SIG-M5 treated with dmso at 0.1 percent for 504 hours (cell line): Measurements from ENCODE around the gene RALGPS1.

Experiments
- DNase-seq: peaks from one replicate; lab custom pipeline; 2025; ENCODE audit not compliant: unreplicated experiment; lab: John Stamatoyannopoulos, UW

Gene RALGPS1

DNA sequence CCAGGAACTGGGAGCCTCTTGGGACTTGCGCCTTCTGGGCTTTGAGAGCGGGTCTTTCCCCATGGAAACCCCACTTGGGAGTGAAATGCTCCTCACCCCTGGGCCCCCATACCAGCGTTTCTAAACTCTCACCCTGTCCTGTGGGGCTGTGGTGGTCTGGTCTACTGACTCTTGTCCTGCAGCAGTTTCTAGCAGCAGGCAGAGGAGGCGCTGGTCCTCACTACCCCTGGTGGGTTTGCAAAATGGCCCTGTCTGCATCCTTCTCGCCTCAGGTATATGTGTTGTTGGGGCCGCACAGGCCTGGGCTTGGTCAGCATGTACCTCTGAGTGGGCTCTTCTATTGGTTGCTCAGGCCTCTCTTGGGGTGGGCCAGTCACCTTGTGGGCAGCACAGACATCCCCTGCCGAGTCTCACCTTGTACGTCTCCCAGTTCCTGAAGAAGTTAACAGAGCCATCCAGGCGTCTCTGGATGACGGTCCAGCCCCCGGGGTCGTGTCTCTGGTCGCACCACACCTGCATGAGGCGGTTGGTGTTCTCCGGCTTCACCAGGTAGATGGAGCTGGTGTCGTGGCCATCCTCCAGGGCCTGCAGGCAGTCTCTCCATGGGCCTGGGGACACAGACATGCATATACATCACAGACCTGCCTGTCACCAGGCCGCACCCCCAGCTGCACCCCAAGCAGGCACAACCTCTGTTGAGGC is 178.9 kb downstream of the RALGPS1 start:
- DNase-seq: no peak

DNA sequence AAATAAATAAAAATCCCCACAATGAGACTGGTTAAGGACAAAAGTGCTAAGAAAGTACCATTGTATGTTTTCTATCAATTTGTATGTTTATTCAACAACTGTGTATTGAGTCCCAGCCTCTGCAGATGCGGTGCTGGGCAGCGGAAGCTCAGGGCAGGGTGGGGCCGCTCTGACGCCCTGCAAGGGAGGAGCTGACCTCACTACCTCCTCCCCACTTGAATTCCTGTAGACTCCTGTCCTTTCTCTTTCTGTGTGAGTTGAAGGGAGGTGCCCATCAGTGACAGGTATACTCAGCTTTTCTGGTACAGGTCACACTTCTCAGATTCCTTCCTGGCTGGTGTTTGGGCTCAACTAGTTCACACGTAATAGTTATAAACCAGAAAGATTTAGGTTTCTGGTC is 180.8 kb downstream of the RALGPS1 start:
- no peak for DNase-seq

DNA sequence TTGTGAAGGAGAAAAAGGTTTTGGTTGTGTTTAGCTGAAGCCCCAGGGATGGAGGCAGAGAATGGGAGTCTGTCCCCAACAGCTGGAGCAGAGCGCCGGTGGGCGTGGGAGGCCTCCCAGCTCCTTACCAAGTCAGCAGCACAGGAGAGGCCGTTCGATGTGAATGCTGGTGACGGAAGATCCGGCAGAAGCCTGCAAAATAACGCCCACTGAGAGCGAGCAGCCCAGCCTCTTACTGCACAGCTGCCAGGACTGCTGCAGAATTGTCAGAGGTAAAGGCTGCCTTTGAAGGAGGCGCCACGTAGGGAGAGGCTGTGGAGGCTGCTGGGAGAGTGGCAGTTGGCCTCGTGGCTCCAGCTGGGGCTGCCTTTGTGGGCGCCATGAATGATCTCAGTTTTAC is 181.6 kb downstream of the RALGPS1 start:
- no peak for DNase-seq

DNA sequence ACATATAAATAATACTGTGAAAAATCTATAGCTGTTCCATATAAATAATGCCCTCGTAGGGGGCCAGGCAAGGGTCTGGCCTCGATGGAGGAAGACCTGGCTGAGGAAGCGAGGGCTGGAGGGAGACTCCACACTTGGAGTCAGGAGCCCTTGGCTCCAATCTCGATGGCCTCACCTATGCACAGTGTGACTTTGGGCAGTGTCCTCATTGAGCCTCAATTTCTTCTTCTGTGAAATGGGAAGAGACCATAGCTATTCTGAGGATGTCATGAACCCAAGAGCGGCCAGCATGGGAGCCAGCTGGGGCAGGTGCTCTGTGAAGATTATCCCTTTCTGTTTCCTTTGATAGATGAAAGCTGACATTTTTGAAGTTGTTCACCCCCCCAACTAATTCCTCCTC is 183.1 kb downstream of the RALGPS1 start:
- DNase-seq: no peak

DNA sequence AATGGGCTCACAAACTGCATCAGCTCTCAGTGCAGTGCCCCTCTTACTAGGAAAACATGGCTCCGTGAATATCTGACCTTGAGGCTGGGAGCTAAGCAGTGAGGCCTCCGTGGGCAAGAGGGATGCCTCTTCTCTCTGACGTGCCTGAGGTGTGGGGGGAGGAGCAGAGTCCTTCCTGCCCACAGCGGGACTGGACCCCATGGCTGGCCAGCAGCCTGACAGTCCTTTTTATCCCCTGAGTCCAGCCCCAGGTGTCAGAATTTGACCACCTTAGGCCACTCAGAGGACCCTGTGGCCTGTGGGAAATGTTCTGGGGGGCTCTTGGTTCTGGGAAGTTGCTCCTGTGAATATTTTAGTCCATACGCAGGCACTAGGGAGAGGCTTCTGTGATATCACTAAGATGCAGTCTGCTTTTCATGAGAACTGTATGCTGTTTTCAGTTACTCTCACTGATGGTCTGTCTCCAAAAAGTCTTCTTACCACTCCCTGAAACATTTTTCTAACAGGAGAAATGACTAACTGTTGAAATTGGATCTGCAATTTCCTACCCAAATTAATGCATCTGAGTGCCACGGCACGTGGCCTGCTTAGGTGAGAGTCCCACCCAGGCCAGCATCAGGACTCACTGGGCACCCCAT is 184.5 kb downstream of the RALGPS1 start:
- DNase-seq: no peak

DNA sequence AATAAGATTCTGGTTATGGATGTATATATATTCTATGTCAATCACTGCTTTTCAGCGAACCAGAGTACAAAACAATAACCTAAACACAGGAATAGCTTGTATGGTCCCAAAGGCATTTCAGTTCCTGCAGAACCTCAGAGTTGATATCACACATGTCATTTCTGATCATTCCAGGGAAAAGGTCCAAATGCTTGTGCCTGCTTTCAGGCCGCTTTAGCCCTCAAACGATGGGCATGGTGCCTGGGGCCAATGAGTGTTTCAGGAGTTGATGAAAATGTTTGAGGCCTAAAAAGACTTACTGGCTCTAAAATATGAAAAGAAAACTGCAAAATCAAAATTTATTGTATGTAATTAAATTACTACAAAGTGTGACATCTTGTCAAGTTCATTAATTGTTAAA is 185.1 kb downstream of the RALGPS1 start:
- no peak for DNase-seq

DNA sequence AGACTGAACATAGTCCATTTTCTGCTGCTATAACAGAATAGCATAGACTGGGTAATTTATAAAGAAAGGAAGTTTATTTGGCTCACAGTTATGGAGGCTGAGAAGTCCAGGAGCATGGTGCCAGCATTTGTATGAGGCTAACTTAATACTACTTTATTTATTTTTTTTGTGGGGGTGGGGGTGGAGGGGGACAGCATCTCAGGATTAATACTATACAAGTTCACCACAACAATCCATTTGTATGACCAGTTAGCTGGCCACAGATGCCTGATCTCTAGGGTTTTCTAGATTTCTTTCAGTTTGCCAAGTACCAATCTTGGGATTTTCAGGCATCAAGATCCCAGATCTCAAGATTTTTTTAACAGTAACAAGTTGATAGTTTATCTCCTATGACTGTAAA is 187.6 kb downstream of the RALGPS1 start:
- DNase-seq: no peak

DNA sequence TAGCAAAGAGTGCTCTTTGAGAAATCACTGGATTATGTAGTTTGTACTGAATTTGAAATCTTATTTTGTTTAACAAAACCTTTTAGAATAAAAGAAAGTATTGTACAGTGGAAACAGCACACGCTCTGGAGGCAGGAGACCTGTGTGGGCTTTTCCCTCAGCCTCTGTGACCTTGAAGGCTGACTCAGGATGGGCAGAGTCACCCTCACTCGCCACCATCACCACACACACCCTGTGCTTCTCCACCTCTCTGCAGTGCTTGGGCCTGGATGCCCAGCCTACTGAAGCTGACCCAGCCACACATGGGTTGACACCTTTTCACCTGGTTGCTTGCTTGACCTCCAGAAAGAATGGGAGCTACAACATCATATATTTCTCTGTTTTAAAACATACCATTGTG is 188.2 kb downstream of the RALGPS1 start:
- DNase-seq: no peak

DNA sequence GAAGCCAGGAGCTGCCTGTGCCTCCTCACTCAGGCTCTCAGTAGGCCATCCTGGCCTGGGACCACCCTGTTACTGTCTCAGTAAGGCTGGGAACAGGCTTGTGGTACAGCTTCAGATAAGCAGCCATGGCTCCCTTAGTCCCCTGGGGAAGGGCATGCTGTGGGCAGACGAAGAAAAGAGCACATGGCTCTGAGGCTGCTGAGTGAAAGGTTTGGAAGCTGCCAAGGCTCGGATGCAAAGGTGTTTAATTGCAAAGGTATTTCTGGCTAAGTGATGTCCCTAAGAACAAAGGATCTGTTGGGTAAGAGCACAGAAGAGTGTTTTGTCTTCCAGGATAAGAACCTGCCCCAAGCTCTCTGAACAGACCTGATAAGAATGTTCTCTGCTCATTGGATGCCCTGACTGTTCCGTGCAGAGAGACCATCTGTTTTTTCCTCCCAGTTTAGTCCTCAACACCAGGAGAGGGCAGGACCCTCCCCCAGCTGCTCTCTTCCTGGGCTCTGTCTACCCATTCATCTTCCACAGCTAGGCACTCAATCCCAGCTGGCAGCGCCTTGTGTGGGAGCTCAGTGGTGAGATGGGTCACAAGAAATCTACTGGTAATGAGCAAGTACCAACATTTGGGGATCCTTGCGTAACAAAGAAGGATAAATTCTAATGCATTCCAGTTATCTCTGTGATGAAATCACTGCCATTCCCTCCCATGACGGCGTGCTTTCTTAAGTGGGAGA is 190.2 kb downstream of the RALGPS1 start:
- DNase-seq: no peak

DNA sequence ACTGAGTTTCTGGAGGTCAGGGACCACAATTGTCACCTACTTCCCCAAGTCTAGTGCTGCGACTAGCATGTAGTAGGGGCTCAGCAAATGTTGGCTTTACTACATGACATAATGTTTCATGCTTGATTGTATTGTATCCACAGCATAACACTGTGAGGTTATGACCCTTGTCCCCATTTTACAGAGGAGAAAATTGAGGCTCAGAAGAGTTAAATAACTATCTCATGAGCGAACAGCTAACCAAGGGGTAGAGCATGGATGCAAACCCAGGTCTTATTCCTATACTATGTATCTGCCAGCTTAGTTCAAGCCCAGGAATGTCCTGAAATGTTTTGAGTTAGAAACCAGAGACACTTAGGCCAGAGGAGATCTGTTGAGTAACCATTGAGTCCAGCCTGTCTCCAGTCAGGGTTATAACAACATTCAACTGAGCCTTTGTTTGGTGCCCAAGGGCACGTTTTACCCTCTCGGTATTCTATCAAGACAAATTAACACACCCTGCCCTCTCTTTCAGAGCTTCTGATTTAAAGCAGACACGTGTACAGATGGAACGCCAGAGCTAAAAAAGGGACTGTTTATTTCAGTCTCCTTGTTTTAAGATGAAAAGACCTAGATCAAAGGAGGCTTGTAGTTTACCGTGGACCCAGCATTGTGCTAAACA is 191.4 kb downstream of the RALGPS1 start:
- DNase-seq: no peak

DNA sequence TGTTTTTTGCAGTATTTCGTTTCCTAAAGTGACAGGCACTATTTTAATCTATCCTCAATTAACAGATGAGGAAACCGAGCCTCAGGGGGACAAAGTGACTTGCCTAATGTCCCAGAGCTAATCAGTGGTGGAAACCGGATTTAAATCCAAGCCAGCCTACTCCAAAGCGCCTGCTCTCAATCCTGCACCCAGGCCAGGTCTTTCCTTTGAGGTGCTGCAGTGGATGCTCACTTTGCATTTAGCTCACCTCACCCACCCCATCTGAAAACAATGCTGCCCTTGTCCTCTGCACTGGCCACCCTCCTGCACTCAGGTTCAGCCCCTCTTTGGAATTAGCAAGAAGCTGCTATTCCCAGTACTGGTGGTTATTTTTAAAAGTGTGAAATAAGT is 191.9 kb downstream of the RALGPS1 start:
- no peak for DNase-seq

DNA sequence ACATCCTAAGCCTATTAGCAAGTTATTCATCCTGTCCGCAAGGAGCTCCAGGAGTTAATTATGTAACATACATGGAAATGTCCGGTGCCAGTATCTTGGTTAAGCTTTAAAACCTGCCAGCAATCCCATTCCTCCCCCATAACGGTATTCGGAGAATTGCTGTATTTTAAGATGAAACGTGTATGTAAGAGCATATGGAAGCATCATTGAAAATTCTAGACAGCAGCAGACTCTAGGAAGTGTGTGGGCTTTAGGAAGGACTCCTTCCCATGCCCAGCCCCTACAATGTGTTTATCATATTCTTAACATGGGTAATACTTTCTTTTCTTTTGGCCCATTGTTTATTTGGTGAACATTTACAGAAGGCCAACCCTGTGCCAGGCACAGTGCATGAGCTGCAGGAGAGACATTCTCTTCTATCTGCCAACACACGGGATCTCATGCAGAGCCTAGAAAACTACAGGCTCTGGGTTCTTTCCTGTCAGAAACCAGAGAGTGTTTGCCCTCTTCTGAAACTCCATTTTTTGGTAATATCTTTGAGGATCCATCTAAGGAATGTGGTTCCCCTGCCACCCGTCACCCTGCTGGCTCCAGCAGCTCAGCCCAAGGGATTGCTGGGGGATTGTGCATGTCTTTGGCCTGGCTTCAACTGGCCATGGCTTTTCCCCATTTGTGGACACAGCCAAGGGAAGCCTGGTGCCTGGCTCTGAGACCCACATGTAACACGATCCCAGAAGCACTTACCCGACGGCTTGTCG is 192.8 kb downstream of the RALGPS1 start:
- DNase-seq: no peak

DNA sequence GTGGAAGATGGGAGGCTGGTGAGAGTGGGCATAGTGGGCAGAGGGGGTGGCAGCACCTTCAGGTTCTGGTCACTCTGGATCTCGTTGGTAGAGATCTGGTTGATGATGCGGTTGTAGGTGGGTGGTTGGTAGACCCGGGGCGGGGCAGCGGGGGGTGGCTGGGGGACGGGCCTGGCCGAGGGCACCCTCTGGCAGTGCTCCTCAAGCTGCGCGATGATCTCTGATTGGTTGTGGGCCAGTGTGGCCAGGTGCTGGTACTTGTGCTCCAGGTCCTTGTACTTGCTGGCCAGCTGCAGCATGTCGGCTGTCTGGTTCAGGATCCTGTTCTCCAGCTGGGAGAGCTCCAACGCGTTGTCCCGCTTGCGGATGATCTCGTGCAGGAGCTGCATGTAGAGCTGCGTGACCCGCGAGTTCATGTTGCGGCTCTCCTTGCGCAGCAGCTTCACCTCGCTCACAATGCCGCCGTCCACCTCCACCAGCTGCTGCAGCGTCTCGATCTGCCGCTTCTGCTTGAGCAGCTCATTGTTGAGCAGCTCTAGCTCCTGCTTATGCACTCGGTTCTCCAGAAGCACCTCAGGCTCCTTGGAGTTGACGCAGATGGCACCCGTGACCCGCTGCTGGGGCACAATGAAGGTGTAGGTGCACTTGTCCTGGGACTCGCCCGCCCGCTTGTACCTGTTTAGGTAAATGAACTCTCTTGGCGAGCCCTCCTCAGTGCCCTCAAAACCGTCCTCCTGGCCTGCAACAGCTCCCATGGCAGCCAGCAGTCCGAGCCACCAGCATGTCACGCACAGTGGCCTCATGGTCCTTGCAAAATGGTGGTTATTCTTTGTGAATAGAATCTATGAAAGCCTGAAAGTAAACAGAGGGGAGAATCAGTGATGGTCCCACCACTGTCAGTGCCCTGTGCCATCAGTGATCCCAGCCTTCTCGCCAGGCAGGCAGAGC is 193.6 kb downstream of the RALGPS1 start:
- DNase-seq: no peak

DNA sequence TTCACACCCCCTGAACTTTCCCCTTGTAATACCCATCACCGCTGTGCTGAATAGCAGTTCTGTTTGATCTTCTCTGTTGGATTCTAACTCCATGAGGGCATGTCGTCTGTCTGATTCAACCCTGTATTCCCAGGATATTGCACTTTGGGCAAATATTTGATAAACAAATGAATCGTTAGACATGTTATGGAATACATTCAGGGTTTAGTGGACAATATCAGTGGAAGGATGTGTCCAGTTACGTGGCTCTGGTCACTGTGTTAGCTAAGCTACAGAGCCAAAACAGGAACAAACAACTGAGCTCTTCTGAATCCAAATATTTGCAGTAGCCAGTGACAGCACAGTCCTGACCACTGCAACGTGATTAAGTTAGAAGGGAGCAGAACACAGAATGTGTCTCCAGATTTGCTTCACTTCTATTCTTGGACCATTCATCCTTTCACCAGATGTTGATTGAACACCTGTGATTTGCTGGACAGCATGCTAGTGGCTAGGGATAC is 194.7 kb downstream of the RALGPS1 start:
- DNase-seq: no peak

DNA sequence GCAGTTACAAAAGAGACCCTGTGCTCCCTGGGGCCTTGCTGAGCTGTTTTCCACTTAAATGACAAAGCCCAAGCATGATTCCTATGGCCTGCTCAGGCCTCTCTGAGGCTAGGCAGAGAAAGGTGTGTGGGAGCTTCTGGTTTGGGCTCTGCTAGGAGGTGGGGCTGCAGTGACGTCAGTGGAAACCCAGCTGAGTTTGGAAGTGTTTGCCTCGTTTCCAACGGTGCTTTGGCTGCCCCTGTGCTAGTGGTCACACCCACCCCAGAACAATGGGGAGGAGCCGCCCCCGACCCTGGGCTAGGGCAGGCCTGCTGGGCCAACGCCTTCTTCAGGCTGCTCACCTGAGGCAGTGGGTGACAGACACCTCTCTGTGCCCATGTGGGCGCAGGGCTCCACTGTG is 197.5 kb downstream of the RALGPS1 start:
- DNase-seq: no peak

DNA sequence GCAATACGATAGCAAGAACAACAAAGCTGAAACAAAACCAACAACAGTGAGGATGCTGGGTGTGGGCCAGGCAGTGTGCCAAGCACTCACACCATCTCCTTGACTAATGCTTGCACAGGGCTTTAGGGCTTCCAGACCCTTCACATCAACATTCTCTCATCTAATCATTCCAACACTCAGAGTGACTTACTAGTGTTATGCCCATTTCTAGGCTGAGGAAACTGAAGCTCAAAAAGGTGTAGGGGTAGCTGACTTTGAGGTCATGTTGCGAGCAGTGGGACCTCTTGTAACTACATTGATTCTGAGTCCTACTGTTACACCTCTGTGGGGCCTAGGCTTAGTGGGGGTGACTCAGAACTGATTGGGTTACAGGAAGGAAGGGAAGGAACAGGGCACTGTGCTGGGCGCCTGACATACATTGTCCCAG is 198.2 kb downstream of the RALGPS1 start:
- DNase-seq: no peak

DNA sequence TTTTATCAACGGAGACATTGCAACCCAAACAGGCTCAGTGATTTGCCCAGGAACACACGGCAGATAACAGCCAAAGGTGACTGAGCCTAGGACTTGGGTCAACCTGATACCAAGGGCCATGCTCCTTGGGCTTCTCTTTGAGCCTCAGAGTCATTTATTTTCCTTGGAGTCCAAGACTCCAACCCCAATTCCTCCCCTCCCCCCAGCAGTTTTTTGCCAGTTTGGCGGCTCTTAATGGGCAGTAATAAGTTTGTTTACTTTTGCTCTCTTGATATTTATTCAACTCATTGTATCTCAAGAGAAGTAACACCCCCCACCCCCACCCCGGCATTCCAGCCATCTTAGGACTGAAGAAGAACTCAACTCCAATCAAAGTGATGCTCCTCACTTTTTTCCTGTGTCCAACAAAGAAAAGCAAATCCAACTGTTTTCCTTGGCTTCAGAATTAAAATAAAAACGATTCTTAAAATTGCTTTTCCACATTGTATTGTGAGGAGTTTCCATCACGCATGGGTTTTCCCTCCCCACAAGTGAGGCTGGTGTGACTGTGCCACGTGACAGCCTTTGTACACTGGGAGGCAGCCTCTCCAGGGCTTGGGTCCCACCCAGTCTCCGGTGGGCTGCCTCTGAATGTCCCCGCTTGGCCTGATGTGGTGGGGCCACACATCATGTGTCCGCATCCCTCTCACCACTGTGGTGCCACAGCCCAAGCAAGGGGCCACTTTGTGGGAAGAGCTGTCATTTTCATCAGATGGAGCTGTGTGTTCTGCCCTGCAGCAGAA is 198.8 kb downstream of the RALGPS1 start:
- no peak for DNase-seq

DNA sequence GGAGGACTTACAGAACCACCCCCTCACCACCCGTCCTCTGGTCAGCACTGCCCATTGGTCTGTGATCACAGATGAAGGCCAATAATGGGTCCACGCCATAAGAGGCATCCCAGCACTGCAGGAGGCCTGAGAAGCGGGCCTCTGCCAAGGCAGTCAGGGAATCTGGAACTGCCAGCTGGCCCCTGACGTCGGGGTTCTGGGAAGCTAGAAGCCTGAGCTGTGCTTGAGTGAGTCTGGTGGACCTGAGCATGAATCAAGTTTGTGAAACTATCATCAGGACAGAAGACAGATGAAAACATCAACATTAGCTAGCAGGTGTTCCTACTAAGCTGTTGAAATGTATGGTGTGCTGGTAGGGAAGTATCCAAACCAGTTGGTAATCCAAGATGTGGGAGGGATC is 200.0 kb downstream of the RALGPS1 start:
- no peak for DNase-seq
